ENCODE results near the gene XPR1.

- TF ChIP-seq CTCF (IDR thresholded peaks at IDR 0.05; ENCODE audit: insufficient read depth, low read depth, low read length) (no peak), EZH2 (IDR thresholded peaks at IDR 0.05; ENCODE audit: insufficient read depth, low read length) (no peak)
Measured at GRCh38 chr1:180754453-180754852, 122.6 kb downstream of the XPR1 start.
